Activated CD4-positive, alpha-beta T cell treated with anti-CD3 and anti-CD28 coated beads, Interleukin-2, amount 10 ng/mL, durations not matched to agents 7 days and 5 days (primary cell): Measurements from ENCODE around the gene PPP2R3B. TPM values are rescaled to one million over a fixed set of nuclear protein-coding genes. Genes with fewer than 3 reads are reported as not detected.
"Not testable (repeated sequence)": the region's sequence is repeated elsewhere in the genome, so short reads cannot be mapped to it uniquely, and the experiment has no call there.

Experiments used
- CTCF ChIA-PET: fragments of 350-600 bp; sonication (Branson Sonifier 250); formaldehyde crosslinking; loops from one replicate; lab custom pipeline; 2021; ENCODE audit warnings: antibody characterized with exemption; lab: Charles Lee
- POLR2A ChIA-PET: fragments of 350-600 bp; sonication (Branson Sonifier 250); formaldehyde crosslinking; loops from one replicate; lab custom pipeline; 2021; ENCODE audit warnings: antibody characterized with exemption; lab: Charles Lee
- DNase-seq: peaks from one replicate; pipeline ENCODE4 v3.0.0-alpha.2; 2020
- H3K27ac Mint-ChIP-seq: one replicate; pipeline ENCODE4 v1.8.0; 2021; ENCODE audit warnings: mild to moderate bottlenecking, moderate library complexity, mixed read lengths
- H3K27me3 Mint-ChIP-seq: one replicate; pipeline ENCODE4 v1.8.0; 2021; ENCODE audit warnings: mixed read lengths
- H3K36me3 Mint-ChIP-seq: one replicate; pipeline ENCODE4 v1.8.0; 2021; ENCODE audit warnings: low read depth, mixed read lengths
- H3K4me1 Mint-ChIP-seq: one replicate; pipeline ENCODE4 v1.8.0; 2021; ENCODE audit warnings: mixed read lengths
- H3K4me3 Mint-ChIP-seq: one replicate; pipeline ENCODE4 v1.8.0; 2021; ENCODE audit warnings: mild to moderate bottlenecking, moderate library complexity, mixed read lengths
- H3K9me3 Mint-ChIP-seq: one replicate; pipeline ENCODE4 v1.8.0; 2021; ENCODE audit warnings: mixed read lengths
- total RNA-seq, 2 experiments: library from RNA; stranded (reverse); gene quantifications; one replicate each; pipeline ENCODE4 v1.2.3, GENCODE V29; 2021

Gene PPP2R3B
- total RNA-seq, 2 experiments from 2014 or later: 30.6 to 33.8 TPM

- ChIA-PET CTCF (no interaction called here), POLR2A (no interaction called here)
- Mint-ChIP-seq H3K36me3 (no peaks in the 10 kb centered on the region), H3K9me3 (no peaks in the 10 kb centered on the region), H3K4me3 (no peak overlapping the region), H3K27ac (no peak overlapping the region), H3K27me3 (no peaks in the 10 kb centered on the region), H3K4me1 (no peaks in the 10 kb centered on the region)
- DNase-seq: no peak
Measured at GRCh38 chrX:421646-422391, 35.1 kb upstream of the PPP2R3B start.

- Mint-ChIP-seq H3K4me3 (no peak overlapping the region), H3K4me1 (no peaks in the 10 kb centered on the region), H3K27me3 (no peaks in the 10 kb centered on the region), H3K9me3 (no peaks in the 10 kb centered on the region), H3K36me3 (no peaks in the 10 kb centered on the region), H3K27ac (no peak overlapping the region)
- ChIA-PET POLR2A (no interaction called here), CTCF (no interaction called here)
- no peak for DNase-seq
Measured at GRCh38 chrX:420496-421223, 34.0 kb upstream of the PPP2R3B start.

GRCh38 chrX:418927-419729, 32.4 kb upstream of the PPP2R3B start:
- no peak overlapping the region for H3K4me3 Mint-ChIP-seq
- no peak overlapping the region for H3K27ac Mint-ChIP-seq
- ChIA-PET CTCF (no interaction called here), POLR2A (no interaction called here)
- no peaks in the 10 kb centered on the region for H3K4me1 Mint-ChIP-seq
- no peaks in the 10 kb centered on the region for H3K9me3 Mint-ChIP-seq
- H3K27me3 Mint-ChIP-seq: no peaks in the 10 kb centered on the region
- no peaks in the 10 kb centered on the region for H3K36me3 Mint-ChIP-seq
- DNase-seq: no peak

GRCh38 chrX:415498-415897, 28.8 kb upstream of the PPP2R3B start:
- H3K36me3 Mint-ChIP-seq, H3K27me3 Mint-ChIP-seq, H3K4me3 Mint-ChIP-seq, H3K9me3 Mint-ChIP-seq, DNase-seq, H3K4me1 Mint-ChIP-seq, CTCF ChIA-PET, H3K27ac Mint-ChIP-seq, POLR2A ChIA-PET: not testable (repeated sequence)

GRCh38 chrX:413322-414201, 26.9 kb upstream of the PPP2R3B start:
- H3K9me3 Mint-ChIP-seq: peaks cover 5% of the 10 kb centered on the region
- H3K4me1 Mint-ChIP-seq: no peaks in the 10 kb centered on the region
- no peaks in the 10 kb centered on the region for H3K27me3 Mint-ChIP-seq
- no peak overlapping the region for H3K27ac Mint-ChIP-seq
- H3K4me3 Mint-ChIP-seq: no peak overlapping the region
- no peak for DNase-seq
- ChIA-PET CTCF (no interaction called here), POLR2A (no interaction called here)
- peaks cover 3% of the 10 kb centered on the region for H3K36me3 Mint-ChIP-seq

- no peak for DNase-seq
- no peaks in the 10 kb centered on the region for H3K27me3 Mint-ChIP-seq
- peaks cover 3% of the 10 kb centered on the region for H3K36me3 Mint-ChIP-seq
- H3K9me3 Mint-ChIP-seq: peaks cover 5% of the 10 kb centered on the region
- H3K4me3 Mint-ChIP-seq: no peak overlapping the region
- no peaks in the 10 kb centered on the region for H3K4me1 Mint-ChIP-seq
- ChIA-PET CTCF (no interaction called here), POLR2A (no interaction called here)
- no peak overlapping the region for H3K27ac Mint-ChIP-seq
Measured at GRCh38 chrX:410296-410695, 23.6 kb upstream of the PPP2R3B start.

GRCh38 chrX:405149-405548, 18.4 kb upstream of the PPP2R3B start:
- H3K36me3 Mint-ChIP-seq: peaks cover 3% of the 10 kb centered on the region
- H3K9me3 Mint-ChIP-seq: peaks cover 5% of the 10 kb centered on the region
- no peak for DNase-seq
- ChIA-PET CTCF (no interaction called here), POLR2A (no interaction called here)
- H3K4me3 Mint-ChIP-seq: no peak overlapping the region
- H3K27me3 Mint-ChIP-seq: no peaks in the 10 kb centered on the region
- H3K27ac Mint-ChIP-seq: no peak overlapping the region
- no peaks in the 10 kb centered on the region for H3K4me1 Mint-ChIP-seq

GRCh38 chrX:404656-405055, 17.9 kb upstream of the PPP2R3B start:
- Mint-ChIP-seq H3K27ac (no peak overlapping the region), H3K9me3 (peaks cover 5% of the 10 kb centered on the region), H3K36me3 (peaks cover 3% of the 10 kb centered on the region), H3K27me3 (no peaks in the 10 kb centered on the region), H3K4me1 (no peaks in the 10 kb centered on the region), H3K4me3 (no peak overlapping the region)
- ChIA-PET POLR2A (no interaction called here), CTCF (no interaction called here)
- no peak for DNase-seq

GRCh38 chrX:402857-403256, 16.1 kb upstream of the PPP2R3B start:
- DNase-seq: no peak
- ChIA-PET POLR2A (no interaction called here), CTCF (no interaction called here)
- Mint-ChIP-seq H3K36me3 (no peaks in the 10 kb centered on the region), H3K4me1 (no peaks in the 10 kb centered on the region), H3K4me3 (no peak overlapping the region), H3K27ac (no peak overlapping the region), H3K9me3 (no peaks in the 10 kb centered on the region), H3K27me3 (no peaks in the 10 kb centered on the region)

GRCh38 chrX:400258-400657, 13.6 kb upstream of the PPP2R3B start:
- ChIA-PET POLR2A (no interaction called here), CTCF (no interaction called here)
- Mint-ChIP-seq H3K4me1 (no peaks in the 10 kb centered on the region), H3K27ac (no peak overlapping the region), H3K9me3 (no peaks in the 10 kb centered on the region), H3K4me3 (no peak overlapping the region), H3K36me3 (no peaks in the 10 kb centered on the region), H3K27me3 (no peaks in the 10 kb centered on the region)
- DNase-seq: no peak

GRCh38 chrX:397575-397974, 10.9 kb upstream of the PPP2R3B start:
- ChIA-PET POLR2A (no interaction called here), CTCF (no interaction called here)
- H3K9me3 Mint-ChIP-seq: no peaks in the 10 kb centered on the region
- no peaks in the 10 kb centered on the region for H3K4me1 Mint-ChIP-seq
- no peaks in the 10 kb centered on the region for H3K27me3 Mint-ChIP-seq
- H3K27ac Mint-ChIP-seq: no peak overlapping the region
- H3K4me3 Mint-ChIP-seq: no peak overlapping the region
- no peak for DNase-seq
- H3K36me3 Mint-ChIP-seq: no peaks in the 10 kb centered on the region

- no peak for DNase-seq
- ChIA-PET POLR2A (no interaction called here), CTCF (no interaction called here)
- H3K36me3 Mint-ChIP-seq: no peaks in the 10 kb centered on the region
- H3K4me1 Mint-ChIP-seq: no peaks in the 10 kb centered on the region
- no peaks in the 10 kb centered on the region for H3K27me3 Mint-ChIP-seq
- no peak overlapping the region for H3K4me3 Mint-ChIP-seq
- no peaks in the 10 kb centered on the region for H3K9me3 Mint-ChIP-seq
- no peak overlapping the region for H3K27ac Mint-ChIP-seq
Measured at GRCh38 chrX:394830-395229, 8.1 kb upstream of the PPP2R3B start.

- H3K27me3 Mint-ChIP-seq: no peaks in the 10 kb centered on the region
- POLR2A ChIA-PET: no interaction called here
Measured at GRCh38 chrX:392575-392846, 5.8 kb upstream of the PPP2R3B start.

More at GRCh38 chrX:392575-392846, 5.8 kb upstream of the PPP2R3B start:
- H3K27ac Mint-ChIP-seq: no peak overlapping the region
- DNase-seq: no peak
- CTCF ChIA-PET: no interaction called here
- H3K36me3 Mint-ChIP-seq: no peaks in the 10 kb centered on the region
- no peaks in the 10 kb centered on the region for H3K9me3 Mint-ChIP-seq
- no peak overlapping the region for H3K4me3 Mint-ChIP-seq
- peaks cover 7% of the 10 kb centered on the region for H3K4me1 Mint-ChIP-seq
